Activated naive CD4-positive, alpha-beta T cell treated with anti-CD3 and anti-CD28 coated beads, Interleukin-2, amount 50 U/mL, for 24 hours (primary cell): ENCODE measurements around the gene KRTAP4-11.
A peak's percentile ranks its signal among the peaks of the same experiment; 100 is the strongest.
"Not testable (repeated sequence)": the region's sequence is repeated elsewhere in the genome, so short reads cannot be mapped to it uniquely, and the experiment has no call there.

Source experiments
- H3K27ac Mint-ChIP-seq: one replicate; pipeline ENCODE4 v1.8.0; 2021; ENCODE audit warnings: mild to moderate bottlenecking, mixed read lengths
- H3K27me3 Mint-ChIP-seq: one replicate; pipeline ENCODE4 v1.8.0; 2021; ENCODE audit warnings: mixed read lengths
- H3K36me3 Mint-ChIP-seq: one replicate; pipeline ENCODE4 v1.8.0; 2021; ENCODE audit warnings: mixed read lengths
- H3K4me1 Mint-ChIP-seq: one replicate; pipeline ENCODE4 v1.8.0; 2021; ENCODE audit warnings: mixed read lengths
- H3K4me3 Mint-ChIP-seq: one replicate; pipeline ENCODE4 v1.8.0; 2021; ENCODE audit warnings: mild to moderate bottlenecking, mixed read lengths
- H3K9me3 Mint-ChIP-seq: one replicate; pipeline ENCODE4 v1.8.0; 2021; ENCODE audit warnings: mixed read lengths

KRTAP4-11 gene

GRCh38 chr17:41117846-41118386, at the start of gene KRTAP4-11:
Gene KRTAP4-11 (minus strand): TSS chr17:41118373. CDS start chr17:41118315, 58 bp downstream.
- H3K36me3 Mint-ChIP-seq, H3K4me3 Mint-ChIP-seq, H3K9me3 Mint-ChIP-seq, H3K27me3 Mint-ChIP-seq: not testable (repeated sequence)
- peak within 1 kb of the TSS; percentile 59 for H3K27ac Mint-ChIP-seq
- H3K4me1 Mint-ChIP-seq, result peaks cover 37% of the 10 kb centered on the region

GRCh38 chr17:41167561-41167960, 49.4 kb upstream of the KRTAP4-11 start:
- H3K4me1 Mint-ChIP-seq, result no peaks in the 10 kb centered on the region
- H3K9me3 Mint-ChIP-seq, result no peaks in the 10 kb centered on the region
- H3K36me3 Mint-ChIP-seq, result no peaks in the 10 kb centered on the region
- H3K27me3 Mint-ChIP-seq, result no peaks in the 10 kb centered on the region
- H3K4me3 Mint-ChIP-seq, result no peak overlapping the region
- H3K27ac Mint-ChIP-seq, result no peak overlapping the region

GRCh38 chr17:41163828-41164227, 45.7 kb upstream of the KRTAP4-11 start:
- Mint-ChIP-seq H3K27ac (no peak overlapping the region), H3K4me3 (no peak overlapping the region), H3K36me3 (no peaks in the 10 kb centered on the region), H3K4me1 (no peaks in the 10 kb centered on the region), H3K9me3 (no peaks in the 10 kb centered on the region), H3K27me3 (no peaks in the 10 kb centered on the region)

GRCh38 chr17:41160648-41161047, 42.5 kb upstream of the KRTAP4-11 start, which contains the start of gene KRTAP4-4:
Gene KRTAP4-4 (minus strand): TSS chr17:41160748. CDS start chr17:41160691, 57 bp downstream.
- no peaks in the 10 kb centered on the region for H3K4me1 Mint-ChIP-seq
- H3K27ac Mint-ChIP-seq, result no peak within 1 kb of the TSS
- H3K27me3 Mint-ChIP-seq, result peaks cover 2% of the 10 kb centered on the region
- no peaks in the 10 kb centered on the region for H3K9me3 Mint-ChIP-seq
- H3K36me3 Mint-ChIP-seq, result no peaks in the 10 kb centered on the region
- H3K4me3 Mint-ChIP-seq, result no peak within 1 kb of the TSS

GRCh38 chr17:41160190-41160589, 42.0 kb upstream of the KRTAP4-11 start:
- H3K36me3 Mint-ChIP-seq, H3K4me3 Mint-ChIP-seq, H3K9me3 Mint-ChIP-seq, H3K27ac Mint-ChIP-seq, H3K27me3 Mint-ChIP-seq, H3K4me1 Mint-ChIP-seq: not testable (repeated sequence)

GRCh38 chr17:41153856-41154255, 35.7 kb upstream of the KRTAP4-11 start:
- peaks cover 2% of the 10 kb centered on the region for H3K27me3 Mint-ChIP-seq

GRCh38 chr17:41151525-41151924, 33.4 kb upstream of the KRTAP4-11 start:
- Mint-ChIP-seq H3K4me3 (no peak overlapping the region), H3K27ac (no peak overlapping the region), H3K27me3 (no peaks in the 10 kb centered on the region), H3K4me1 (no peaks in the 10 kb centered on the region), H3K36me3 (no peaks in the 10 kb centered on the region), H3K9me3 (no peaks in the 10 kb centered on the region)

More at GRCh38 chr17:41153856-41154255, 35.7 kb upstream of the KRTAP4-11 start:
- Mint-ChIP-seq H3K4me1 (no peaks in the 10 kb centered on the region), H3K4me3 (no peak overlapping the region), H3K27ac (no peak overlapping the region), H3K9me3 (no peaks in the 10 kb centered on the region), H3K36me3 (no peaks in the 10 kb centered on the region)

- Mint-ChIP-seq H3K4me1 (no peaks in the 10 kb centered on the region), H3K27me3 (no peaks in the 10 kb centered on the region), H3K36me3 (peaks cover 1% of the 10 kb centered on the region), H3K27ac (no peak overlapping the region), H3K9me3 (no peaks in the 10 kb centered on the region), H3K4me3 (no peak overlapping the region)
These were observed 31.9 kb upstream of the KRTAP4-11 start for GRCh38 chr17:41150026-41150425.

- Mint-ChIP-seq H3K36me3 (peaks cover 2% of the 10 kb centered on the region), H3K27me3 (no peaks in the 10 kb centered on the region), H3K9me3 (no peaks in the 10 kb centered on the region), H3K4me3 (no peak within 1 kb of the TSS), H3K27ac (no peak within 1 kb of the TSS), H3K4me1 (no peaks in the 10 kb centered on the region)
These were observed 31.4 kb upstream of the KRTAP4-11 start, which contains the start of gene KRTAP4-5 for GRCh38 chr17:41149652-41149985. Gene KRTAP4-5 (minus strand): TSS chr17:41149825. CDS start chr17:41149767, 58 bp downstream.

GRCh38 chr17:41148971-41149651, 30.9 kb upstream of the KRTAP4-11 start:
- not testable (repeated sequence) for H3K9me3 Mint-ChIP-seq, H3K36me3 Mint-ChIP-seq, H3K4me1 Mint-ChIP-seq, H3K27ac Mint-ChIP-seq, H3K4me3 Mint-ChIP-seq, H3K27me3 Mint-ChIP-seq

GRCh38 chr17:41147531-41148204, 29.5 kb upstream of the KRTAP4-11 start:
- Mint-ChIP-seq H3K27ac (peak overlapping the region; percentile 5), H3K27me3 (no peaks in the 10 kb centered on the region), H3K36me3 (peaks cover 9% of the 10 kb centered on the region), H3K4me1 (no peaks in the 10 kb centered on the region), H3K4me3 (no peak overlapping the region), H3K9me3 (peaks cover 11% of the 10 kb centered on the region)

- peaks cover 15% of the 10 kb centered on the region for H3K9me3 Mint-ChIP-seq
- no peak overlapping the region for H3K4me3 Mint-ChIP-seq
- no peaks in the 10 kb centered on the region for H3K27me3 Mint-ChIP-seq
- no peaks in the 10 kb centered on the region for H3K4me1 Mint-ChIP-seq
- H3K36me3 Mint-ChIP-seq, result peaks cover 10% of the 10 kb centered on the region
- no peak overlapping the region for H3K27ac Mint-ChIP-seq
These were observed 27.1 kb upstream of the KRTAP4-11 start for GRCh38 chr17:41145261-41145660.

- Mint-ChIP-seq H3K36me3 (peaks cover 10% of the 10 kb centered on the region), H3K9me3 (peaks cover 15% of the 10 kb centered on the region), H3K4me3 (no peak overlapping the region), H3K4me1 (no peaks in the 10 kb centered on the region), H3K27me3 (no peaks in the 10 kb centered on the region), H3K27ac (no peak overlapping the region)
These were observed 26.7 kb upstream of the KRTAP4-11 start for GRCh38 chr17:41144846-41145245.

GRCh38 chr17:41141361-41141760, 23.2 kb upstream of the KRTAP4-11 start:
- Mint-ChIP-seq H3K27ac (no peak overlapping the region), H3K4me3 (no peak overlapping the region), H3K4me1 (no peaks in the 10 kb centered on the region), H3K36me3 (peaks cover 14% of the 10 kb centered on the region), H3K9me3 (peaks cover 20% of the 10 kb centered on the region), H3K27me3 (no peaks in the 10 kb centered on the region)

GRCh38 chr17:41140360-41141131, 22.4 kb upstream of the KRTAP4-11 start, which contains the start of gene KRTAP4-6:
Gene KRTAP4-6 (minus strand): TSS chr17:41140544. CDS start chr17:41140487, 57 bp downstream.
- no peaks in the 10 kb centered on the region for H3K4me1 Mint-ChIP-seq
- no peak within 1 kb of the TSS for H3K27ac Mint-ChIP-seq
- peaks cover 14% of the 10 kb centered on the region for H3K36me3 Mint-ChIP-seq
- peaks cover 20% of the 10 kb centered on the region for H3K9me3 Mint-ChIP-seq
- no peak within 1 kb of the TSS for H3K4me3 Mint-ChIP-seq
- H3K27me3 Mint-ChIP-seq, result no peaks in the 10 kb centered on the region
